Thoracic aorta (tissue), 2 donors: Measurements from ENCODE around the gene GPS1. TPM values are rescaled to one million over a fixed set of nuclear protein-coding genes. Genes with fewer than 3 reads are reported as not detected.

Experiments
- ATAC-seq: fragments of 150-250 bp; one replicate; pipeline ENCODE4 v1.8.0; 2017; ENCODE audit warnings: low read depth; ENCODE audit not compliant: insufficient number of reproducible peaks, low FRiP score
- DNase-seq: peaks from one replicate; pipeline ENCODE4 v3.0.0-alpha.2; 2020; ENCODE audit warnings: low spot score
- H3K27ac ChIP-seq, 2 donors: fragments of 200-600 bp; sonication (generic); 1 replicate in 1 of 2; 2 replicates in 1 of 2; pipeline ENCODE4 v1.5.1; 2016; ENCODE audit warnings: mild to moderate bottlenecking in 2 of 2, moderate library complexity in 2 of 2
- H3K27me3 ChIP-seq: fragments of 200-600 bp; sonication (generic); replicated peaks from 2 replicates; pipeline ENCODE4 v1.6.0; 2016; ENCODE audit warnings: mild to moderate bottlenecking; ENCODE audit not compliant: insufficient read depth
- H3K36me3 ChIP-seq: fragments of 200-600 bp; sonication (generic); one replicate; pipeline ENCODE4 v1.5.1; 2016
- H3K4me1 ChIP-seq, 2 donors: fragments of 200-600 bp; sonication (generic); 1 replicate in 1 of 2; 2 replicates in 1 of 2; pipeline versions ENCODE4 v1.5.1 to v1.6.0; 2016; ENCODE audit warnings: low read depth in 2 of 2, mild to moderate bottlenecking in 1 of 2; ENCODE audit not compliant: control insufficient read depth in 1 of 2
- H3K4me3 ChIP-seq: fragments of 200-600 bp; sonication (generic); 2 replicates; pipeline ENCODE4 v1.5.1; 2016; ENCODE audit warnings: mild to moderate bottlenecking
- H3K9me3 ChIP-seq: fragments of 200-600 bp; sonication (generic); 2 replicates; pipeline ENCODE4 v1.5.1; 2016
- CTCF ChIP-seq: fragments of 200-600 bp; sonication (generic); IDR thresholded peaks from one replicate; pipeline ENCODE4 v1.5.1; 2019; ENCODE audit warnings: antibody characterized with exemption
- total RNA-seq, 2 donors: library from RNA; depleted of rRNA; stranded (reverse); fragments of >200 nt; gene quantifications; one replicate each; pipeline versions ENCODE4 v1.1.0 to v1.2.3, GENCODE V29; 2016

GPS1 gene
- total RNA-seq, 2 donors from 2014 or later, result 43.2 to 91.9 TPM

- Histone ChIP-seq H3K4me1 (peaks cover 10 to 37% of the 10 kb centered on the region in 2 donors), H3K9me3 (no peaks in the 10 kb centered on the region), H3K27me3 (no peaks in the 10 kb centered on the region), H3K27ac (peak overlapping the region; percentile 81 to 82), H3K36me3 (no peaks in the 10 kb centered on the region), H3K4me3 (peak overlapping the region; percentile 54)
- TF ChIP-seq CTCF, result no peak
- ATAC-seq (no peak), DNase-seq (no peak)
Measured at GRCh38 chr17:82106688-82107305, 55.1 kb downstream of the GPS1 start.

Other genes with a start within 250 kb of the GPS1 start
- not detected for gene GCGR, start 247.7 kb upstream of the GPS1 start, total RNA-seq
- gene MCRIP1, start 218.6 kb upstream of the GPS1 start, total RNA-seq, result 100 to 1,000 TPM in 1 of 2 donors, 10 to 100 TPM in 1; 57.5 to 116 TPM
- not detected for gene PPP1R27, start 216.8 kb upstream of the GPS1 start, total RNA-seq
- gene P4HB, start 191.4 kb upstream of the GPS1 start, total RNA-seq, result 100 to 1,000 TPM; 515 to 655 TPM
- 100 to 1,000 TPM; 206 to 324 TPM for gene ARHGDIA, start 180.6 kb upstream of the GPS1 start, total RNA-seq
- 10 to 100 TPM; 43.8 to 51.4 TPM for gene ALYREF, start 160.3 kb upstream of the GPS1 start, total RNA-seq
- gene ANAPC11, start 160.2 kb upstream of the GPS1 start, total RNA-seq, result 100 to 1,000 TPM in 1 of 2 donors, 10 to 100 TPM in 1; 94.1 to 120 TPM
- gene NPB, start 149.7 kb upstream of the GPS1 start, total RNA-seq, result 1 to 10 TPM in 1 of 2 donors, under 1 TPM in 1; 0.35 to 2.6 TPM
- gene PCYT2, start 140.5 kb upstream of the GPS1 start, total RNA-seq, result 10 to 100 TPM; 13.6 to 81.9 TPM
- 10 to 100 TPM; 15.8 to 41.3 TPM for gene SIRT7, start 133.7 kb upstream of the GPS1 start, total RNA-seq
- 10 to 100 TPM; 29.8 to 32.1 TPM for gene MAFG, start 124.2 kb upstream of the GPS1 start, total RNA-seq
- 10 to 100 TPM; 14.4 to 15.0 TPM for gene PYCR1, start 114.6 kb upstream of the GPS1 start, total RNA-seq
- gene MYADML2, start 104.7 kb upstream of the GPS1 start, total RNA-seq, result not detected
- not detected for gene NOTUM, start 90.7 kb upstream of the GPS1 start, total RNA-seq
- gene ASPSCR1, start 74.3 kb upstream of the GPS1 start, total RNA-seq, result 10 to 100 TPM; 20.6 to 41.3 TPM
- 10 to 100 TPM; 31.4 to 40.4 TPM for gene CENPX, start 29.0 kb upstream of the GPS1 start, total RNA-seq
- 10 to 100 TPM in 1 of 2 donors, 1 to 10 TPM in 1; 6.1 to 14.2 TPM for gene LRRC45, start 28.6 kb upstream of the GPS1 start, total RNA-seq
- gene RAC3, start 20.2 kb upstream of the GPS1 start, total RNA-seq, result 1 to 10 TPM in 1 of 2 donors, not detected in 1; 1.8 TPM
- 10 to 100 TPM; 33.9 to 87.1 TPM for gene DCXR, start 14.2 kb upstream of the GPS1 start, total RNA-seq
- 10 to 100 TPM; 39.9 to 45.3 TPM for gene RFNG, start 87 bp upstream of the GPS1 start, total RNA-seq
- gene DUS1L, start 13.9 kb downstream of the GPS1 start, total RNA-seq, result 10 to 100 TPM; 77.3 to 88.9 TPM
- gene FASN, start 46.3 kb downstream of the GPS1 start, total RNA-seq, result 10 to 100 TPM; 49.6 to 50.9 TPM
- gene CCDC57, start 160.9 kb downstream of the GPS1 start, total RNA-seq, result 10 to 100 TPM; 19.4 to 58.1 TPM
- gene SLC16A3, start 177.1 kb downstream of the GPS1 start, total RNA-seq, result 100 to 1,000 TPM in 1 of 2 donors, 10 to 100 TPM in 1; 76.0 to 113 TPM
- gene CSNK1D, start 221.8 kb downstream of the GPS1 start, total RNA-seq, result 10 to 100 TPM; 69.5 to 71.9 TPM